ENCODE data around the gene LRRC4C.

The LRRC4C gene

GRCh38 chr11:41146326-41146725 is 313.1 kb downstream of the LRRC4C start:
- no peak for TF ChIP-seq CTCF (IDR thresholded peaks at IDR 0.05; ENCODE audit: insufficient read depth, missing control alignments)
- no peak for FAIRE-seq

GRCh38 chr11:41145420-41145819 is 314.0 kb downstream of the LRRC4C start:
- DNase-seq (ENCODE audit: insufficient read length, low spot score) (no peak), FAIRE-seq (no peak)
- TF ChIP-seq CTCF (IDR thresholded peaks at IDR 0.05; ENCODE audit: insufficient read depth, missing control alignments): no peak

More at GRCh38 chr11:41146326-41146725, 313.1 kb downstream of the LRRC4C start:
- no peak for DNase-seq (ENCODE audit: insufficient read length, low spot score)

DNA sequence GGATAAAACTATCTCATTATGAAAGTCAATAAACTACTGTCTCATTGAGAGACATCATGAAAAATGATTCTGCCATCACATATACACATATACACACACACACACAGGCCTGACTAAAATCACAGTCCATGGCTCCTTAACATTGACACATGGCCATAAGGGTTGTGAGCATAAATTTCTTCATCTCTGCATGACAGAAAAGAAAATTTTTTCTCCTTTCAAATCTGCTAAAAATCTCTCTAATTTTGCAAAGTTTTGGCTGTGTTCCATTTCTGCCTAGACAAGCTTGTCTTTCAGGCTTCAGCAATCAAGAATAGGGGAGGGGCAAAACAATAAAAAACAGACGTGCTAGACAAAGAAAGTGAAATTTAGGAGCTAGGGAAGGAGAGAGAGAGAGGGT is 324.5 kb downstream of the LRRC4C start:
- FAIRE-seq: no peak
- DNase-seq (ENCODE audit: insufficient read length, low spot score): no peak
- no peak for TF ChIP-seq CTCF (IDR thresholded peaks at IDR 0.05; ENCODE audit: insufficient read depth, missing control alignments)

DNA sequence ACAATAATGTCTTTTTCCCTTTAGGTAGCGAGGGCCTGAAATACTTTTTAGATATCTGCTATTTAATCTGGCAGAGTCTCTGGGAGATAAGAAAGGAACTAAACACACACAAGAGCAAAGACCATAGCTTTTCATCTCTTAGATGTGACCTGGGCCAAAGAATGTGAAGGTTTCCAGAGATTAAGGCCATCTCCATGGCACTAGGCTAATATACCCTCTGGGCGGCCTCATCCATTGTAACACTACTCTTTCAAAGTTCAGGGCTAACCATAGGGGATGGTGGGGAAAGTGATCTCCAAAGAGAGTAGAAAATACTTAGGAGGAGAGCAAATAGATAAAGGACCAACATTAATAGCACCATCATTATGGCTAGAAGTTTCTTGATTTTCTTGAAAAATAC is 326.4 kb downstream of the LRRC4C start:
- no peak for TF ChIP-seq CTCF (IDR thresholded peaks at IDR 0.05; ENCODE audit: insufficient read depth, missing control alignments)
- FAIRE-seq (no peak), DNase-seq (ENCODE audit: insufficient read length, low spot score) (no peak)

- FAIRE-seq (no peak), DNase-seq (ENCODE audit: insufficient read length, low spot score) (no peak)
- no peak for TF ChIP-seq CTCF (IDR thresholded peaks at IDR 0.05; ENCODE audit: insufficient read depth, missing control alignments)
These were observed 337.9 kb downstream of the LRRC4C start for GRCh38 chr11:41121600-41121999.

DNA sequence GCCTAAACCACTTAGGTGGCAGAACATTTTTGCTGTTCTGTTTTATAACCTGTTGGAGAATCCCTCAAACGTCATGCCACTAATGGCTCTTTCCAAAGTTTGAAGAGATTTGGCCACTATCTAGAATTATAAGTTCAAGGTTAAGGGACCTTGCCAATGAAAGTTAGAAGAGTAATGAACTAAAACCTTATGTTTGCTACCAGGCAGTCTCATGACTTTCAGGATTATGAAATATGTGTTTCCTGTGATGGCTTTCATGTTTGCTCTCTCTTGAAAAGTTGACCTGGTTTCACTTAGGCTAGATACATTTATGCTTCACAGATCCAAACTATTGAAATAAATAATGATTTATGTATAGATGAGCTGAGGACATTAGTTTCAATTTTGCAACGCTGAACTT is 340.0 kb downstream of the LRRC4C start:
- DNase-seq (ENCODE audit: insufficient read length, low spot score): no peak
- no peak for FAIRE-seq
- TF ChIP-seq CTCF (IDR thresholded peaks at IDR 0.05; ENCODE audit: insufficient read depth, missing control alignments): no peak

- DNase-seq (ENCODE audit: insufficient read length, low spot score): no peak
- FAIRE-seq: no peak
- no peak for TF ChIP-seq CTCF (IDR thresholded peaks at IDR 0.05; ENCODE audit: insufficient read depth, missing control alignments)
These were observed 340.9 kb downstream of the LRRC4C start for GRCh38 chr11:41118521-41118920.

Measured in D721Med (cell line).